ENCODE measurements around the gene A2M.

The A2M gene

GRCh38 chr12:9109213-9109522 lies 6.6 kb downstream of the A2M start:
- no peaks in the 10 kb centered on the region for H3K79me2 ChIP-seq (ENCODE audit: low read length)
- no peaks in the 10 kb centered on the region for H4K20me1 ChIP-seq (ENCODE audit: insufficient read depth, low read length)
- peaks cover 19% of the 10 kb centered on the region for H3K4me1 ChIP-seq (ENCODE audit: low read length)
- H3K4me3 ChIP-seq (ENCODE audit: low read length) = no peak overlapping the region
- no peak overlapping the region for H2AFZ ChIP-seq (ENCODE audit: low read depth, low read length)
- no peak overlapping the region for H3K4me2 ChIP-seq (ENCODE audit: low read length)
- no peak for TF ChIP-seq CTCF (IDR thresholded peaks at IDR 0.05; ENCODE audit: low read depth, low read length)
- TF ChIP-seq EZH2phosphoT487 (IDR thresholded peaks at IDR 0.05; ENCODE audit: low read depth) = no peak
- no peaks in the 10 kb centered on the region for H3K9me3 ChIP-seq (ENCODE audit: insufficient read depth, low read length)
- H3K27me3 ChIP-seq (ENCODE audit: low read depth, low read length) = no peaks in the 10 kb centered on the region
- H3K27ac ChIP-seq (ENCODE audit: low read length) = no peak overlapping the region
- H3K36me3 ChIP-seq (replicated peaks; ENCODE audit: low read depth, low read length) = no peaks in the 10 kb centered on the region
- no peak overlapping the region for H3K9ac ChIP-seq (ENCODE audit: low read length)

- TF ChIP-seq EZH2phosphoT487 (IDR thresholded peaks at IDR 0.05; ENCODE audit: low read depth) = no peak
- TF ChIP-seq CTCF (IDR thresholded peaks at IDR 0.05; ENCODE audit: low read depth, low read length) = no peak
- no peak overlapping the region for H3K9ac ChIP-seq (ENCODE audit: low read length)
- H3K79me2 ChIP-seq (ENCODE audit: low read length) = no peaks in the 10 kb centered on the region
- H3K4me1 ChIP-seq (ENCODE audit: low read length) = peaks cover 24% of the 10 kb centered on the region
- no peaks in the 10 kb centered on the region for H3K9me3 ChIP-seq (ENCODE audit: insufficient read depth, low read length)
- H3K4me2 ChIP-seq (ENCODE audit: low read length) = no peak overlapping the region
- H3K27ac ChIP-seq (ENCODE audit: low read length) = no peak overlapping the region
- no peaks in the 10 kb centered on the region for H3K27me3 ChIP-seq (ENCODE audit: low read depth, low read length)
- H4K20me1 ChIP-seq (ENCODE audit: insufficient read depth, low read length) = no peaks in the 10 kb centered on the region
- H2AFZ ChIP-seq (ENCODE audit: low read depth, low read length) = no peak overlapping the region
- H3K36me3 ChIP-seq (replicated peaks; ENCODE audit: low read depth, low read length) = no peaks in the 10 kb centered on the region
- no peak overlapping the region for H3K4me3 ChIP-seq (ENCODE audit: low read length)
Measured at GRCh38 chr12:9108504-9109212, 7.1 kb downstream of the A2M start.

GRCh38 chr12:9107542-9107873 lies 8.2 kb downstream of the A2M start:
- H4K20me1 ChIP-seq (ENCODE audit: insufficient read depth, low read length) = no peaks in the 10 kb centered on the region
- no peak overlapping the region for H3K9ac ChIP-seq (ENCODE audit: low read length)
- no peaks in the 10 kb centered on the region for H3K27me3 ChIP-seq (ENCODE audit: low read depth, low read length)
- no peaks in the 10 kb centered on the region for H3K9me3 ChIP-seq (ENCODE audit: insufficient read depth, low read length)
- H3K4me3 ChIP-seq (ENCODE audit: low read length) = no peak overlapping the region
- H3K4me1 ChIP-seq (ENCODE audit: low read length) = peaks cover 31% of the 10 kb centered on the region
- no peak overlapping the region for H3K27ac ChIP-seq (ENCODE audit: low read length)
- H3K36me3 ChIP-seq (replicated peaks; ENCODE audit: low read depth, low read length) = no peaks in the 10 kb centered on the region
- no peaks in the 10 kb centered on the region for H3K79me2 ChIP-seq (ENCODE audit: low read length)
- H2AFZ ChIP-seq (ENCODE audit: low read depth, low read length) = no peak overlapping the region
- H3K4me2 ChIP-seq (ENCODE audit: low read length) = no peak overlapping the region
- no peak for TF ChIP-seq EZH2phosphoT487 (IDR thresholded peaks at IDR 0.05; ENCODE audit: low read depth)
- TF ChIP-seq CTCF (IDR thresholded peaks at IDR 0.05; ENCODE audit: low read depth, low read length) = no peak

- H3K36me3 ChIP-seq (replicated peaks; ENCODE audit: low read depth, low read length) = no peaks in the 10 kb centered on the region
- H2AFZ ChIP-seq (ENCODE audit: low read depth, low read length) = no peak overlapping the region
- H3K4me1 ChIP-seq (ENCODE audit: low read length) = peaks cover 31% of the 10 kb centered on the region
- no peaks in the 10 kb centered on the region for H3K79me2 ChIP-seq (ENCODE audit: low read length)
- no peak overlapping the region for H3K27ac ChIP-seq (ENCODE audit: low read length)
- no peaks in the 10 kb centered on the region for H4K20me1 ChIP-seq (ENCODE audit: insufficient read depth, low read length)
- TF ChIP-seq CTCF (IDR thresholded peaks at IDR 0.05; ENCODE audit: low read depth, low read length) = no peak
- TF ChIP-seq EZH2phosphoT487 (IDR thresholded peaks at IDR 0.05; ENCODE audit: low read depth) = no peak
- H3K4me3 ChIP-seq (ENCODE audit: low read length) = no peak overlapping the region
- no peaks in the 10 kb centered on the region for H3K9me3 ChIP-seq (ENCODE audit: insufficient read depth, low read length)
- no peak overlapping the region for H3K9ac ChIP-seq (ENCODE audit: low read length)
- H3K27me3 ChIP-seq (ENCODE audit: low read depth, low read length) = no peaks in the 10 kb centered on the region
- no peak overlapping the region for H3K4me2 ChIP-seq (ENCODE audit: low read length)
Measured at GRCh38 chr12:9106610-9107541, 8.8 kb downstream of the A2M start.
